ENCODE results near the gene CHPF2. TPM values are rescaled to one million over a fixed set of nuclear protein-coding genes. Genes with fewer than 3 reads are reported as not detected.

CHPF2 gene
- total RNA-seq, 4 donors from 2014 or later = 11.1 to 16.1 (median 14.1) TPM

DNA sequence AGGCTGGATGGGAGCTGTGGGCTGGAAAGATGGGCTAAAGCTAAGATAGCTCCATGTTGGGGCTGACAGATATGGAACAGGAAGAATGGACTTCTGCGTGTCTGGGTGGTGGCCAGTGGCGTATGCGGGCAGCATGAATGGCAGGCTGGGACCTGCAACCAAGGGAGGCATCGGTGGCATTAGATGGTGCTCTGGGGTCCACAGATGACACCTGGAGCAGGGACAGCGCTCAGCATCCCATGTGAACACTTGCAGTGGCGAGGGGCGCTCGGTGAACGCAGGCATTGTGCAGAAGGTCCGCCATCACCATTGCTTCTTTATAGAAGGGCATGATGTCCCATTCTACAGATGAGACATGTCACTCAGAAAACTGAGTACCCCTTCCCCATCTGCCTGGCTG is 37.2 kb downstream of the CHPF2 start:
- no peaks in the 10 kb centered on the region for H3K27me3 ChIP-seq
- TF ChIP-seq POLR2A (IDR thresholded peaks at IDR 0.05) (no peak), CTCF (IDR thresholded peaks at IDR 0.05 in 4 of 5, conservative IDR thresholded peaks at IDR 0.05 in 1 of 5) (no peak)
- no peaks in the 10 kb centered on the region for H3K36me3 ChIP-seq
- H3K27ac ChIP-seq = no peak overlapping the region
- DNase-seq = no peak
- no peak for ATAC-seq
- no peaks in the 10 kb centered on the region for H3K9me3 ChIP-seq
- H3K4me3 ChIP-seq = no peak overlapping the region
- intact Hi-C loops (cut with DNase I; ENCODE audit: low total_unique reads) = no loop called here
- H3K4me1 ChIP-seq = peaks cover 0 to 9% of the 10 kb centered on the region in 2 donors
- in situ Hi-C loops (cut with MboI; ENCODE audit: low sequenced_read_pairs in 4 of 4) = no loop called here

GRCh38 chr7:151271699-151272355 is 39.5 kb downstream of the CHPF2 start:
- in situ Hi-C loops (cut with MboI; ENCODE audit: low sequenced_read_pairs in 4 of 4) (no loop called here), intact Hi-C loops (cut with DNase I; ENCODE audit: low total_unique reads) (no loop called here)
- Histone ChIP-seq H3K27ac (peak overlapping the region in 3 of 4 donors; percentile 29 to 37 (median 35)), H3K4me3 (no peak overlapping the region), H3K36me3 (no peaks in the 10 kb centered on the region), H3K4me1 (peaks cover 0 to 12% of the 10 kb centered on the region in 2 donors), H3K27me3 (no peaks in the 10 kb centered on the region), H3K9me3 (no peaks in the 10 kb centered on the region)
- DNase-seq (peak; percentile 63 to 65), ATAC-seq (peak; percentile 85 to 90)
- TF ChIP-seq CTCF (IDR thresholded peaks at IDR 0.05 in 4 of 5, conservative IDR thresholded peaks at IDR 0.05 in 1 of 5) = no peak
- no peak for TF ChIP-seq POLR2A (IDR thresholded peaks at IDR 0.05)

DNA sequence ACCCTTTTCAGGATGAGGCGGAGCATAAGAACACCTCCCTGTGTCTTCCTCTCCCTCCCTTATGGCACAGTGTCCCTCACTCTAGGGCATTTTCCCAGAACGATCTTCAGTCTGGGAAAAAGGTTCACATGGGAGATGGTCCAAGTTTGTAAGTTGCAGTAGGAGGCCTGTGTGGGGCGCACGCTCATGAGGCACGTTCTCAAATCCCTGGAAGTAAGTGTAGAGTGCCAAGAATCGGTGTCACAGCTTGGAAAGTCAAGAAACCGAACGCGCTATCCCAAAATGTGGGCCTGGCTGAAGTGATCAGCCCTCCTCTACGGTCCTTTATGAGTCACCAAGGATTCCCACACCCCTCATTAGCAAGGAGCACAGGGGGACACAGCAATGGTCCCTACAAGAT is 40.1 kb downstream of the CHPF2 start:
- Histone ChIP-seq H3K4me1 (peaks cover 0 to 15% of the 10 kb centered on the region in 2 donors), H3K36me3 (no peaks in the 10 kb centered on the region), H3K27me3 (no peaks in the 10 kb centered on the region), H3K9me3 (no peaks in the 10 kb centered on the region), H3K4me3 (no peak overlapping the region), H3K27ac (peak overlapping the region in 2 of 4 donors; percentile 33 to 35)
- TF ChIP-seq POLR2A (IDR thresholded peaks at IDR 0.05) (no peak), CTCF (IDR thresholded peaks at IDR 0.05 in 4 of 5, conservative IDR thresholded peaks at IDR 0.05 in 1 of 5) (no peak)
- intact Hi-C loops (cut with DNase I; ENCODE audit: low total_unique reads) = no loop called here
- DNase-seq (no peak), ATAC-seq (peak; percentile 18 to 31)
- in situ Hi-C loops (cut with MboI; ENCODE audit: low sequenced_read_pairs in 4 of 4) = no loop called here

DNA sequence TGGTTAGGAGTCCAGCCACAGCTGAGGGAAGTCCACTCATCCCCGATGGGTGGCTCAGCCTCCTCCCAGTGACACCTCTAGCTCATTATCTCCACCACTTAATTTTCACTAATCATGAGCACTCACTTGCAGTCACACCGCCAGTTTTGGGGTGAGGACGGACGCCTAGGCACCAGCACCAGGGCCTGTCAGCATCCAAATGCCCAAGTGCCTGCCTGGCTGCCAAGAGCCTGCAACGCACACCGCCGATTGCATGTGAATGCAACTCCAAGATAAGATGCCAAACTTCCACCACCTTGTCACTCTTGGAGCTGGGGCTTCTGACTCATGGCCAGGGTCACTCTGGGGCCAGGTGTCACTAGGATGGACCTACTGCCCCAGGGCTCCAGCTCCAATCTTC is 40.6 kb downstream of the CHPF2 start:
- Histone ChIP-seq H3K27ac (peak overlapping the region in 1 of 4 donors; percentile 33), H3K36me3 (no peaks in the 10 kb centered on the region), H3K27me3 (no peaks in the 10 kb centered on the region), H3K9me3 (no peaks in the 10 kb centered on the region), H3K4me1 (peaks cover 0 to 17% of the 10 kb centered on the region in 2 donors), H3K4me3 (no peak overlapping the region)
- no peak for DNase-seq
- in situ Hi-C loops (cut with MboI; ENCODE audit: low sequenced_read_pairs in 4 of 4) (no loop called here), intact Hi-C loops (cut with DNase I; ENCODE audit: low total_unique reads) (no loop called here)
- ATAC-seq = no peak
- TF ChIP-seq POLR2A (IDR thresholded peaks at IDR 0.05) (no peak), CTCF (IDR thresholded peaks at IDR 0.05 in 4 of 5, conservative IDR thresholded peaks at IDR 0.05 in 1 of 5) (no peak)

Measured in gastrocnemius medialis (tissue), 4 donors.